ENCODE results near the gene ANKMY1. TPM values are rescaled to one million over a fixed set of nuclear protein-coding genes. Genes with fewer than 3 reads are reported as not detected.

The ANKMY1 gene
- total and polyA plus RNA-seq, 7 experiments from 2014 or later = 7.7 to 83.4 (median 34.8) TPM

GRCh38 chr2:240560084-240560479 is 2.3 kb upstream of the ANKMY1 start, which contains the start of gene DUSP28:
DUSP28 (plus strand) TSS chr2:240560357; CDS start chr2:240560685, 328 bp downstream.
- ATAC-seq (peak; percentile 77), DNase-seq (peak; percentile 83 to 94 (median 88))
- H3K4me3 Mint-ChIP-seq = peak within 1 kb of the TSS; percentile 81 to 96 (median 88)
- Histone ChIP-seq H3K36me3 (ENCODE audit: control insufficient read depth in 2 of 3, insufficient read depth in 3 of 3, low read length in 3 of 3) (peaks cover 0 to 20% (median 0%) of the 10 kb centered on the region in 3 experiments), H3K4me3 (ENCODE audit: low read length) (peak within 1 kb of the TSS; percentile 82), H3K27ac (ENCODE audit: low read depth, low read length) (peak within 1 kb of the TSS; percentile 93), H3K9me3 (ENCODE audit: control insufficient read depth in 2 of 3, low read length in 3 of 3) (no peaks in the 10 kb centered on the region), H3K4me1 (ENCODE audit: control insufficient read depth in 2 of 2, insufficient read depth in 2 of 2, low read length in 2 of 2) (peaks cover 67 to 69% of the 10 kb centered on the region in 2 donors), H3K27me3 (ENCODE audit: control insufficient read depth in 2 of 2, insufficient read depth in 2 of 2, low read length in 2 of 2) (no peaks in the 10 kb centered on the region)
- H3K27me3 Mint-ChIP-seq = no peaks in the 10 kb centered on the region
- CTCF ChIA-PET = interaction anchor here (2.2 kb wide), 1 partner anchor 9 kb away, joined by 6 read pairs; the partner anchor contains the start of gene RNPEPL1
- H3K9me3 Mint-ChIP-seq = no peaks in the 10 kb centered on the region
- intact Hi-C loops (cut with micrococcal nuclease) = loop anchor here (1.0 to 10.0 kb wide), 14 partner anchors 8 to 1325 kb away; partner anchors contain the start of genes RNPEPL1 (in 2 of the 2), D2HGDH (in 1 of the 2), GPR35 (in 1 of the 2) and HDAC4 (in 1 of the 2)
- peak within 1 kb of the TSS; percentile 85 to 97 (median 91) for H3K27ac Mint-ChIP-seq
- POLR2A ChIA-PET = interaction anchor here (0.6 to 10.7 kb wide), 7 partner anchors 8 to 115 kb away, joined by 3 to 264 read pairs (median 5); partner anchors contain the start of genes CAPN10 and RNPEPL1
- H3K4me1 Mint-ChIP-seq = peaks cover 50 to 73% (median 69%) of the 10 kb centered on the region in 7 donors
- H3K36me3 Mint-ChIP-seq = peaks cover 0 to 33% (median 6%) of the 10 kb centered on the region in 5 donors

DNA sequence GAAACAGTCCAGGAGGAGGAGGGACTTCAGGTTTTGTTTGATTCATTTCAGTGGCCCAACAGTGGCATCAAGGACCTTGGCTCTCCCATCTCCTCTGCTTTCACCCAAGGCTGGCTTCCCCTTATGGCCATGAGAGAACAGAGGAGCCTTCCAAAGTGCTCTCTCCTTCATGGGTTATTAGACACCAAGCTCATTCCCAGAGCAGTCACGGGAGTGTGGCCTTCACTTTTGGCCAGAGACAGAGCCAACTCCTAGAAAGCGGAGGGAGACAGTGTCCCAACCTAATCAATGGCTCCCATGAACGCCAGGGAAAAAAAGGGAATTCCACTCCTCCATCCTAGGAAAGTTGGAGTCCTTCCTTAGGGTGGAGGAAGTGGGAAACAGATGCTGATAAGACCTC is 1.5 kb upstream of the ANKMY1 start:
- Histone ChIP-seq H3K27me3 (ENCODE audit: control insufficient read depth in 2 of 2, insufficient read depth in 2 of 2, low read length in 2 of 2) (no peaks in the 10 kb centered on the region), H3K4me3 (ENCODE audit: low read length) (peak overlapping the region; percentile 82), H3K9me3 (ENCODE audit: control insufficient read depth in 2 of 3, low read length in 3 of 3) (no peaks in the 10 kb centered on the region), H3K36me3 (ENCODE audit: control insufficient read depth in 2 of 3, insufficient read depth in 3 of 3, low read length in 3 of 3) (peaks cover 0 to 27% (median 0%) of the 10 kb centered on the region in 3 experiments), H3K27ac (ENCODE audit: low read depth, low read length) (peak overlapping the region; percentile 93), H3K4me1 (ENCODE audit: control insufficient read depth in 2 of 2, insufficient read depth in 2 of 2, low read length in 2 of 2) (peaks cover 59 to 61% of the 10 kb centered on the region in 2 donors)
- no peaks in the 10 kb centered on the region for H3K9me3 Mint-ChIP-seq
- ChIA-PET CTCF (interaction anchor here (2.2 kb wide), 2 partner anchors 10 to 27 kb away, joined by 6 read pairs; partner anchors contain the start of genes CAPN10 and RNPEPL1), POLR2A (interaction anchor here (0.6 to 10.7 kb wide), 5 partner anchors 9 to 1302 kb away, joined by 3 to 264 read pairs (median 4); partner anchors contain the start of genes CAPN10 and RNPEPL1)
- H3K27me3 Mint-ChIP-seq = no peaks in the 10 kb centered on the region
- intact Hi-C loops (cut with micrococcal nuclease) = no loop called here
- peak overlapping the region in 8 of 9 donors; percentile 30 to 92 (median 80) for H3K27ac Mint-ChIP-seq
- H3K4me3 Mint-ChIP-seq = peak overlapping the region; percentile 81 to 96 (median 87)
- H3K4me1 Mint-ChIP-seq = peaks cover 44 to 68% (median 61%) of the 10 kb centered on the region in 7 donors
- DNase-seq (no peak), ATAC-seq (no peak)
- peaks cover 0 to 25% (median 6%) of the 10 kb centered on the region in 5 donors for H3K36me3 Mint-ChIP-seq

- Histone ChIP-seq H3K27me3 (ENCODE audit: control insufficient read depth in 2 of 2, insufficient read depth in 2 of 2, low read length in 2 of 2) (no peaks in the 10 kb centered on the region), H3K4me3 (ENCODE audit: low read length) (no peak overlapping the region), H3K36me3 (ENCODE audit: control insufficient read depth in 2 of 3, insufficient read depth in 3 of 3, low read length in 3 of 3) (peaks cover 0 to 35% (median 2%) of the 10 kb centered on the region in 3 experiments), H3K27ac (ENCODE audit: low read depth, low read length) (no peak overlapping the region), H3K9me3 (ENCODE audit: control insufficient read depth in 2 of 3, low read length in 3 of 3) (no peaks in the 10 kb centered on the region), H3K4me1 (ENCODE audit: control insufficient read depth in 2 of 2, insufficient read depth in 2 of 2, low read length in 2 of 2) (peaks cover 49 to 51% of the 10 kb centered on the region in 2 donors)
- CTCF ChIA-PET = interaction anchor here (0.5 to 2.2 kb wide), 3 partner anchors 8 to 28 kb away, joined by 3 to 6 read pairs (median 5); partner anchors contain the start of gene CAPN10
- Mint-ChIP-seq H3K9me3 (no peaks in the 10 kb centered on the region), H3K27me3 (no peaks in the 10 kb centered on the region), H3K36me3 (peaks cover 0 to 20% (median 3%) of the 10 kb centered on the region in 5 donors), H3K27ac (peak overlapping the region in 7 of 9 donors; percentile 57 to 88 (median 72)), H3K4me1 (peaks cover 36 to 58% (median 52%) of the 10 kb centered on the region in 7 donors), H3K4me3 (peak overlapping the region; percentile 81 to 96 (median 87))
- ATAC-seq (no peak), DNase-seq (peak in 1 of 9 donors; percentile 23)
- POLR2A ChIA-PET = interaction anchor here (0.7 to 10.7 kb wide), 4 partner anchors 9 to 26 kb away, joined by 3 to 264 read pairs (median 4); partner anchors contain the start of gene CAPN10
- intact Hi-C loops (cut with micrococcal nuclease) = no loop called here
Measured at GRCh38 chr2:240558236-240558761, 511 bp upstream of the ANKMY1 start.

DNA sequence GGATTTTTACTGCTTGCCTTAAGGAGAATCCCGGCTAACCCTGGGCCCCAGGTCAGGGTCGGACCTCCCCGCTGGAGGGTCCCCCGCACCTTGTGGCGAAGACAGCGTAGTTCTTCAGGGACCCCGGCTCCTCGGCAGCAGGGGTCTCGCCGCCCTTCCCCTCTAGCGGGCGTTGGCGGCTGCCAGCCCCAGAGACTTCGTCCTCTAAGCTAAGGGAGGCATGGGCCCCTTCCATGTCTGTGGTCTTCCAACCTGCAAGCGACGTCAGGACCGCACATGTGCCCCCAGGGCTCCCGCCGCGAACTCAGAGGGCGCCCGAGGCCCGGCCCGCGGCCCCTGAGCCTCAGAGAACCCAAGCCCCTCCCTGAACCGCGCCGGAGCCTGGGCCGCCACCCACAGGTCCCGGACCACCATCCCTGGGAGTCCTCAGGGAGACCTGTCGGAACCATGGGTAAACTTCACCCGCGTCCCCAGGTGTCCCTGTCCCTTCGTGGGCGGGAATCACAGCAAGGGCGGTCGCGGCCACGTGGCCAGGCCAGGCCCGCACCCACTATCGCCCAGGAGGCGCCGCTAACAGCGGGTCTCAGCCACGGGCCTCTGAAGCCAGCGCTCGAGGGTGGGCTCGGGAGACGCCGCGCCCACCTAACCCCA is 562 bp downstream of the ANKMY1 start:
- ChIA-PET POLR2A (interaction anchor here (1.0 to 10.7 kb wide), 4 partner anchors 9 to 43 kb away, joined by 3 to 264 read pairs (median 8); partner anchors contain the start of gene CAPN10), CTCF (interaction anchor here (0.8 to 1.5 kb wide), 3 partner anchors 9 to 111 kb away, joined by 3 to 7 read pairs (median 5); partner anchors contain the start of gene CAPN10)
- Histone ChIP-seq H3K9me3 (ENCODE audit: control insufficient read depth in 2 of 3, low read length in 3 of 3) (no peaks in the 10 kb centered on the region), H3K27ac (ENCODE audit: low read depth, low read length) (no peak overlapping the region), H3K36me3 (ENCODE audit: control insufficient read depth in 2 of 3, insufficient read depth in 3 of 3, low read length in 3 of 3) (peaks cover 0 to 39% (median 5%) of the 10 kb centered on the region in 3 experiments), H3K27me3 (ENCODE audit: control insufficient read depth in 2 of 2, insufficient read depth in 2 of 2, low read length in 2 of 2) (no peaks in the 10 kb centered on the region), H3K4me3 (ENCODE audit: low read length) (no peak overlapping the region), H3K4me1 (ENCODE audit: control insufficient read depth in 2 of 2, insufficient read depth in 2 of 2, low read length in 2 of 2) (peaks cover 38 to 41% of the 10 kb centered on the region in 2 donors)
- H3K9me3 Mint-ChIP-seq = no peaks in the 10 kb centered on the region
- H3K27ac Mint-ChIP-seq = peak overlapping the region in 1 of 9 donors; percentile 12
- H3K27me3 Mint-ChIP-seq = no peaks in the 10 kb centered on the region
- intact Hi-C loops (cut with micrococcal nuclease) = no loop called here
- no peak for ATAC-seq
- peaks cover 36 to 51% (median 44%) of the 10 kb centered on the region in 7 donors for H3K4me1 Mint-ChIP-seq
- H3K4me3 Mint-ChIP-seq = peak overlapping the region in 9 of 10 donors; percentile 37 to 86 (median 56)
- peak in 2 of 9 donors; percentile 7 to 23 for DNase-seq
- peaks cover 0 to 20% (median 3%) of the 10 kb centered on the region in 5 donors for H3K36me3 Mint-ChIP-seq

GRCh38 chr2:240556553-240557100 is 1.2 kb downstream of the ANKMY1 start:
- Mint-ChIP-seq H3K4me1 (peaks cover 32 to 48% (median 45%) of the 10 kb centered on the region in 7 donors), H3K36me3 (peaks cover 6 to 23% (median 8%) of the 10 kb centered on the region in 5 donors), H3K27ac (peak overlapping the region in 4 of 9 donors; percentile 9 to 62 (median 24)), H3K27me3 (no peaks in the 10 kb centered on the region), H3K4me3 (peak overlapping the region; percentile 37 to 86 (median 58)), H3K9me3 (peaks cover 0 to 4% (median 0%) of the 10 kb centered on the region in 11 donors)
- CTCF ChIA-PET = interaction anchor here (0.8 to 1.5 kb wide), 3 partner anchors 10 to 111 kb away, joined by 3 to 7 read pairs (median 5); partner anchors contain the start of gene CAPN10
- ATAC-seq (no peak), DNase-seq (peak in 8 of 9 donors; percentile 45 to 70 (median 58))
- no peak overlapping the region for H3K4me3 ChIP-seq (ENCODE audit: low read length)
- no peaks in the 10 kb centered on the region for H3K27me3 ChIP-seq (ENCODE audit: control insufficient read depth in 2 of 2, insufficient read depth in 2 of 2, low read length in 2 of 2)
- no peak overlapping the region for H3K27ac ChIP-seq (ENCODE audit: low read depth, low read length)
- H3K9me3 ChIP-seq (ENCODE audit: control insufficient read depth in 2 of 3, low read length in 3 of 3) = no peaks in the 10 kb centered on the region
- POLR2A ChIA-PET = interaction anchor here (1.5 kb wide), 2 partner anchors 9 to 43 kb away, joined by 5 to 11 read pairs; no protein-coding TSS in a partner anchor
- peaks cover 0 to 43% (median 10%) of the 10 kb centered on the region in 3 experiments for H3K36me3 ChIP-seq (ENCODE audit: control insufficient read depth in 2 of 3, insufficient read depth in 3 of 3, low read length in 3 of 3)
- peaks cover 32 to 35% of the 10 kb centered on the region in 2 donors for H3K4me1 ChIP-seq (ENCODE audit: control insufficient read depth in 2 of 2, insufficient read depth in 2 of 2, low read length in 2 of 2)
- intact Hi-C loops (cut with micrococcal nuclease) = loop anchor here (1.0 kb wide), 2 partner anchors 23 to 31 kb away; no protein-coding TSS in a partner anchor

All from naive thymus-derived CD4-positive, alpha-beta T cell (primary cell).